ENCODE measurements around the gene UBE2Z. TPM values are rescaled to one million over a fixed set of nuclear protein-coding genes. Genes with fewer than 3 reads are reported as not detected.
A peak's percentile ranks its signal among the peaks of the same experiment; 100 is the strongest.

UBE2Z gene
- total RNA-seq, result 95.1 and 104 TPM in 2 replicates
- polyA plus RNA-seq, result 106 and 117 TPM in 2 replicates
- 92.0 and 94.7 TPM in 2 replicates for polyA plus RNA-seq (2011; cell fraction: cytosol; rRNA removed)
- polyA plus RNA-seq (2011; cell fraction: nucleus; rRNA removed), result 125 TPM in 2 replicates
- 74.8 and 88.4 TPM in 2 replicates for polyA plus RNA-seq (2012)
- polyA minus RNA-seq, result 155 and 165 TPM in 2 replicates
- polyA minus RNA-seq (2011; cell fraction: cytosol; rRNA and poly(A)+ RNA removed), result 81.9 TPM
- polyA minus RNA-seq (2011; cell fraction: nucleus; rRNA and poly(A)+ RNA removed), result 65.4 and 103 TPM in 2 replicates
- percentile 94 among the genes with signal in this experiment for Bru-seq, nascent RNA
- percentile 96 among the genes with signal in this experiment for BruChase-seq, experiment 1, labeled RNA remaining after a 6-hour chase
- percentile 97 among the genes with signal in this experiment for BruChase-seq, experiment 2, labeled RNA remaining after a 2-hour chase
- long read RNA-seq, full-length matches to known transcripts, result 138 of 200 reads
- long read RNA-seq, partial matches to known transcripts, result 43 of 200 reads
- long read RNA-seq, other reads (novel, unspliced or antisense), result 19 of 200 reads

DNA sequence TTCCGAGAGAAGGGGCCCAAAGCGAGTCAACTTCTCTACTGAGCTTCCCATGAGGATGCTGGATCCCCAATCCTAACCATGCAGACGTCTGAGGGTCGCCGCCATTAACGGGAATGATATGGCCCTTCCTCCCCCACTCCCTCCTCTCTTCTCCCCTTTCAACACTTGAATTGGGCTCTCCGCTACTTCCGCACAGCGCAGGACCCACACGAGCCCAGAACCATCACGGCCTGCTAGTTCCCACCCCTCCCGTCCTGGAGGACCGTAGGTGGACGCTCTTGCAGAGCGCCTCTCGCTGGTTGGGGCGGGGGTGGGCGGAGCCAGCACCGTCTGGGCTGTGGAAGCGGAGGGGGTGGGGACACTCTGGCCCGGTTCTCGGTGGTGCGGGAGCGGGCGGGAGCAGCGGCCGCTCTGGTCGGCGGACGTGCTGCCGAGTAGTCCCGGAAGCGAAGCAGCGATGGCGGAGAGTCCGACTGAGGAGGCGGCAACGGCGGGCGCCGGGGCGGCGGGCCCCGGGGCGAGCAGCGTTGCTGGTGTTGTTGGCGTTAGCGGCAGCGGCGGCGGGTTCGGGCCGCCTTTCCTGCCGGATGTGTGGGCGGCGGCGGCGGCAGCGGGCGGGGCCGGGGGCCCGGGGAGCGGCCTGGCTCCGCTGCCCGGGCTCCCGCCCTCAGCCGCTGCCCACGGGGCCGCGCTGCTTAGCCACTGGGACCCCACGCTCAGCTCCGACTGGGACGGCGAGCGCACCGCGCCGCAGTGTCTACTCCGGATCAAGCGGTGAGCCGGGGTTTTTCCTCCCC lies at the start of gene UBE2Z:
Gene UBE2Z, plus strand, starts transcription at position 361 of the 797 bp plus-strand sequence. Its CDS starts 97 bp downstream, at position 458.
- peaks cover 12% of the 10 kb centered on the region for H4K20me1 ChIP-seq (replicated peaks; ENCODE audit: control insufficient read depth, extremely low read depth, insufficient read depth, low read length)
- peak within 1 kb of the TSS; percentile 50 to 84 (median 68) for H3K4me3 ChIP-seq (replicated peaks in 1 of 3; ENCODE audit: insufficient read depth in 1 of 3, low read depth in 1 of 3, low read length in 3 of 3)
- H3K27ac ChIP-seq (ENCODE audit: insufficient read depth, low read depth, low read length), result peak within 1 kb of the TSS; percentile 89
- CTCF ChIA-PET, result interaction anchor here (0.6 to 2.9 kb wide), 7 partner anchors 16 to 382 kb away, joined by 3 to 16 read pairs (median 4); partner anchors contain the start of gene ATP5MC1
- H3K4me1 ChIP-seq (ENCODE audit: control insufficient read depth, extremely low read depth, insufficient read depth, low read length), result peaks cover 27% of the 10 kb centered on the region
- dilution Hi-C loops (cut with MboI; ENCODE audit: extremely low pct_ligation_motif_present, low sequenced_read_pairs) (no loop called here), intact Hi-C loops (cut with micrococcal nuclease) (loop anchor here (1.0 to 2.0 kb wide), 2 partner anchors 16 to 37 kb away; partner anchors contain the start of genes ATP5MC1 and SNF8)
- H3K9me3 ChIP-seq (replicated peaks; ENCODE audit: control insufficient read depth, insufficient read depth, low read length), result no peaks in the 10 kb centered on the region
- no peaks in the 10 kb centered on the region for H3K27me3 ChIP-seq (ENCODE audit: control insufficient read depth in 2 of 2, insufficient read depth in 2 of 2, low read length in 2 of 2)
- peaks cover 9 to 10% of the 10 kb centered on the region in 2 experiments for H3K36me3 ChIP-seq (ENCODE audit: control insufficient read depth in 2 of 2, extremely low read depth in 1 of 2, insufficient read depth in 2 of 2, low read length in 2 of 2)
- peak within 1 kb of the TSS; percentile 88 for H2AFZ ChIP-seq (ENCODE audit: low read depth, low read length)
- no TSS peak for BruUV-seq (replicated peaks)
- H3K79me2 ChIP-seq (ENCODE audit: control insufficient read depth, insufficient read depth, low read length), result peaks cover 47% of the 10 kb centered on the region
- no peaks in the 10 kb centered on the region for H3K9me1 ChIP-seq (replicated peaks; ENCODE audit: control insufficient read depth, extremely low read depth, insufficient read depth, low read length)
- peak; percentile 96 for DNase-seq (ENCODE audit: low read depth, low spot score)
- POLR2A ChIA-PET, result interaction anchor here (0.5 to 3.7 kb wide), 2 partner anchors 15 to 272 kb away, joined by 5 to 20 read pairs; partner anchors contain the start of gene ATP5MC1
- TF ChIP-seq MYC (IDR thresholded peaks at IDR 0.05; ENCODE audit: low read depth, low read length), result no peak
- TF ChIP-seq, protein P1, sequence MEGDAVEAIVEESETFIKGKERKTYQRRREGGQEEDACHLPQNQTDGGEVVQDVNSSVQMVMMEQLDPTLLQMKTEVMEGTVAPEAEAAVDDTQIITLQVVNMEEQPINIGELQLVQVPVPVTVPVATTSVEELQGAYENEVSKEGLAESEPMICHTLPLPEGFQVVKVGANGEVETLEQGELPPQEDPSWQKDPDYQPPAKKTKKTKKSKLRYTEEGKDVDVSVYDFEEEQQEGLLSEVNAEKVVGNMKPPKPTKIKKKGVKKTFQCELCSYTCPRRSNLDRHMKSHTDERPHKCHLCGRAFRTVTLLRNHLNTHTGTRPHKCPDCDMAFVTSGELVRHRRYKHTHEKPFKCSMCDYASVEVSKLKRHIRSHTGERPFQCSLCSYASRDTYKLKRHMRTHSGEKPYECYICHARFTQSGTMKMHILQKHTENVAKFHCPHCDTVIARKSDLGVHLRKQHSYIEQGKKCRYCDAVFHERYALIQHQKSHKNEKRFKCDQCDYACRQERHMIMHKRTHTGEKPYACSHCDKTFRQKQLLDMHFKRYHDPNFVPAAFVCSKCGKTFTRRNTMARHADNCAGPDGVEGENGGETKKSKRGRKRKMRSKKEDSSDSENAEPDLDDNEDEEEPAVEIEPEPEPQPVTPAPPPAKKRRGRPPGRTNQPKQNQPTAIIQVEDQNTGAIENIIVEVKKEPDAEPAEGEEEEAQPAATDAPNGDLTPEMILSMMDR (IDR thresholded peaks at IDR 0.05; ENCODE audit: extremely low read depth in 1 of 2, insufficient read depth in 1 of 2, low read depth in 1 of 2, low read length in 2 of 2), result peak in 1 of 2 donors; percentile 8
- TF ChIP-seq POLR2A (IDR thresholded peaks at IDR 0.05; ENCODE audit: low read depth, low read length), result peak; percentile 82
- TF ChIP-seq POLR2AphosphoS5 (IDR thresholded peaks at IDR 0.05; ENCODE audit: insufficient read depth, low read depth, low read length), result peak; percentile 98
- no peak for TF ChIP-seq JUN (IDR thresholded peaks at IDR 0.05; ENCODE audit: borderline replicate concordance, insufficient read depth, insufficient read length, low read depth)
- H3K4me2 ChIP-seq (ENCODE audit: insufficient read depth, low read length), result peak within 1 kb of the TSS; percentile 87
- FAIRE-seq, result peak; percentile 91
- peak within 1 kb of the TSS; percentile 91 for H3K9ac ChIP-seq (replicated peaks; ENCODE audit: extremely low read depth, insufficient read depth, low read length)

Data from endothelial cell of umbilical vein (primary cell).